Sigmoid colon (tissue), 7 donors: Measurements from ENCODE around the gene KLHL15. TPM values are rescaled to one million over a fixed set of nuclear protein-coding genes. Genes with fewer than 3 reads are reported as not detected.
A peak's percentile ranks its signal among the peaks of the same experiment; 100 is the strongest.

Experiments
- DNase-seq: peaks from one replicate; pipeline ENCODE4 v3.0.0-alpha.2; 2019
- H3K27ac ChIP-seq, 4 donors: fragments of 200-600 bp; sonication (generic); one replicate each; pipeline ENCODE4 v1.5.1; 2016 to 2019; ENCODE audit warnings: mild to moderate bottlenecking in 1 of 4
- H3K27me3 ChIP-seq, 3 donors: fragments of 200-600 bp; sonication (generic); one replicate each; pipeline ENCODE4 v1.5.1; 2019; ENCODE audit warnings: mild to moderate bottlenecking in 1 of 3
- H3K36me3 ChIP-seq, 4 donors: fragments of 200-600 bp; sonication (generic); one replicate each; pipeline ENCODE4 v1.5.1; 2016 to 2019
- H3K4me1 ChIP-seq, 4 donors: fragments of 200-600 bp; sonication (generic); one replicate each; pipeline ENCODE4 v1.5.1; 2017 to 2019
- H3K4me3 ChIP-seq, 4 donors: fragments of 200-600 bp; sonication (generic); one replicate each; pipeline ENCODE4 v1.5.1; 2017 to 2019; ENCODE audit warnings: mild to moderate bottlenecking in 2 of 4, moderate library complexity in 1 of 4
- H3K9me3 ChIP-seq, 4 donors: fragments of 200-600 bp in 3 of 4; sonication (generic) in 3 of 4; one replicate each; pipeline versions ENCODE4 v1.5.1 to v1.6.1; 2013 to 2019
- EP300 ChIP-seq, 4 donors: sonication (generic); formaldehyde crosslinking; IDR thresholded peaks; one replicate each; pipeline ENCODE4 v1.6.1; 2017; ENCODE audit warnings: antibody characterized with exemption in 4 of 4
- POLR2A ChIP-seq, 2 donors: fragments of 450-650 bp; IDR thresholded peaks; one replicate each; pipeline ENCODE4 v1.6.1; 2016; ENCODE audit warnings: antibody characterized with exemption in 2 of 2, mild to moderate bottlenecking in 2 of 2, moderate library complexity in 2 of 2
- POLR2AphosphoS5 ChIP-seq, 4 donors: sonication (generic); formaldehyde crosslinking; IDR thresholded peaks; one replicate each; pipeline ENCODE4 v1.6.1; 2017; ENCODE audit warnings: antibody characterized with exemption in 4 of 4
- WGBS, 2 donors: extraction: QIAGEN DNeasy Blood & Tissue Kit; methylation state at CpG; one replicate each; pipeline ENCODE4 v1.1.7; 2013; 5-methylcytosine and 5-hydroxymethylcytosine counted together
- intact Hi-C: fragments of 100-400 bp; cut with DNase I; formaldehyde crosslinking; loops from one replicate; pipeline ENCODE4 v1.15.1; 2023
- polyA plus RNA-seq, 3 donors: library from polyadenylated mRNA; stranded (reverse); fragments of 200-250 nt; gene quantifications; one replicate each; pipeline ENCODE4 v1.2.3, GENCODE V29; 2013
- total RNA-seq, 4 donors: library from RNA; depleted of rRNA; stranded (reverse); fragments of >200 nt; gene quantifications; one replicate each; pipeline ENCODE4 v1.1.0, GENCODE V29; 2016
- TF ChIP-seq, protein P1 (sequence below), 4 experiments: fragments of 450-650 bp in 3 of 4; fragments of 200-600 bp in 1 of 4; IDR thresholded peaks; one replicate each; pipeline ENCODE4 v1.5.1; 2016 to 2019; ENCODE audit warnings: antibody characterized with exemption in 4 of 4, mild to moderate bottlenecking in 3 of 4, moderate library complexity in 2 of 4
- donor health status: healthy with polysubstance abuse.
- donor health status: Bipolar disorder and iron deficiency.
- donor health status: healthy.

KLHL15 gene
- total and polyA plus RNA-seq, 7 donors = 0.60 to 15.1 (median 8.0) TPM

DNA sequence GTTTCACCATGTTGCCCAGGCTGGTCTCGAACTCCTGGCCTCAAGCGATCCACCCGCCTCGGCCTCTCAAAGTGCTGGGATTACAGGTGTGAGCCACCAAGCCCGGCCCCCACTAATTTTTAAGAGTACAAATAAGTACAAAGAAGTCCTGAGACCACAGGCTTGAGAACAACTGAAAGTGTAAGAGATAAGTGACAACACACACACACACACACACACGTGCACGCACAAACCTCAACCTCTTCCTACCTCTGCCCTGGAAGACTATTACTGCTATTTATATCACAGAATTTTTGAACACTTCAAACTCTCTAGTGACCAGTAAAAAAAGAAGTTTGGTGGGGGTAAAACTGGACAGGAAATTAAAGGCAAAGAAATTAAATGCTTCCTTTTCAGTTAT lies 7.5 kb downstream of the KLHL15 start:
- DNase-seq = no peak
- Histone ChIP-seq H3K4me1 (peaks cover 0 to 13% (median 6%) of the 10 kb centered on the region in 4 donors), H3K9me3 (no peaks in the 10 kb centered on the region), H3K36me3 (no peaks in the 10 kb centered on the region), H3K4me3 (no peak overlapping the region), H3K27me3 (no peaks in the 10 kb centered on the region), H3K27ac (peak overlapping the region; percentile 21 to 58 (median 41))
- no peak for TF ChIP-seq POLR2A (IDR thresholded peaks at IDR 0.05)
- no peak for TF ChIP-seq POLR2AphosphoS5 (IDR thresholded peaks at IDR 0.05)
- TF ChIP-seq EP300 (IDR thresholded peaks at IDR 0.05) = no peak
- TF ChIP-seq, protein P1, sequence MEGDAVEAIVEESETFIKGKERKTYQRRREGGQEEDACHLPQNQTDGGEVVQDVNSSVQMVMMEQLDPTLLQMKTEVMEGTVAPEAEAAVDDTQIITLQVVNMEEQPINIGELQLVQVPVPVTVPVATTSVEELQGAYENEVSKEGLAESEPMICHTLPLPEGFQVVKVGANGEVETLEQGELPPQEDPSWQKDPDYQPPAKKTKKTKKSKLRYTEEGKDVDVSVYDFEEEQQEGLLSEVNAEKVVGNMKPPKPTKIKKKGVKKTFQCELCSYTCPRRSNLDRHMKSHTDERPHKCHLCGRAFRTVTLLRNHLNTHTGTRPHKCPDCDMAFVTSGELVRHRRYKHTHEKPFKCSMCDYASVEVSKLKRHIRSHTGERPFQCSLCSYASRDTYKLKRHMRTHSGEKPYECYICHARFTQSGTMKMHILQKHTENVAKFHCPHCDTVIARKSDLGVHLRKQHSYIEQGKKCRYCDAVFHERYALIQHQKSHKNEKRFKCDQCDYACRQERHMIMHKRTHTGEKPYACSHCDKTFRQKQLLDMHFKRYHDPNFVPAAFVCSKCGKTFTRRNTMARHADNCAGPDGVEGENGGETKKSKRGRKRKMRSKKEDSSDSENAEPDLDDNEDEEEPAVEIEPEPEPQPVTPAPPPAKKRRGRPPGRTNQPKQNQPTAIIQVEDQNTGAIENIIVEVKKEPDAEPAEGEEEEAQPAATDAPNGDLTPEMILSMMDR (IDR thresholded peaks at IDR 0.05) = no peak
- intact Hi-C loops = loop anchor here (10.0 kb wide), 1 partner anchor 65 kb away; no protein-coding TSS in a partner anchor
- 76 to 90% methylated on average over 7 of the region's 7 CpGs for WGBS, 2 donors

DNA sequence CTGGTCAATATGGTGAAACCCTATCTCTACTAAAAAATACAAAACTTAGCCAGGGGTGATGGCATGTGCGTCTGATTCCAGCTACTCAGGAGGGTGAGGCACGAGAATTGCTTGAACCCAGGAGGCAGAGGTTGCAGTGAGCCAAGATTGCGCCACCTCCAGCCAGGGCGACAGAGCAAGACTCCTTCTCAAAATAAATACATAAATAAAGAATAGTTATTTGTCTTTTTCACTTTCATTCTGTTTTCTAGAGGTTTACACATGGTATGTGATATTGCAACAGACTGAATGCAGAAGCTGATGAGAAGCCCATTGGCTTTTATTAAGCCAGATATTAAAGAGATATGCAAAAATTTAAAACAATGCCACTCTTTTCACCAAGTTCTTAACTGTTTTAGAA lies 8.2 kb downstream of the KLHL15 start:
- Histone ChIP-seq H3K4me3 (no peak overlapping the region), H3K36me3 (no peaks in the 10 kb centered on the region), H3K9me3 (no peaks in the 10 kb centered on the region), H3K27ac (peak overlapping the region in 3 of 4 donors; percentile 25 to 58 (median 57)), H3K27me3 (no peaks in the 10 kb centered on the region), H3K4me1 (peaks cover 0 to 13% (median 6%) of the 10 kb centered on the region in 4 donors)
- DNase-seq = no peak
- intact Hi-C loops = loop anchor here (10.0 kb wide), 1 partner anchor 64 kb away; no protein-coding TSS in a partner anchor
- TF ChIP-seq POLR2A (IDR thresholded peaks at IDR 0.05) (no peak), POLR2AphosphoS5 (IDR thresholded peaks at IDR 0.05) (no peak), EP300 (IDR thresholded peaks at IDR 0.05) (no peak)
- TF ChIP-seq, protein P1 (IDR thresholded peaks at IDR 0.05) = no peak
- 75 to 80% methylated on average over 4 of the region's 4 CpGs for WGBS, 2 donors

DNA sequence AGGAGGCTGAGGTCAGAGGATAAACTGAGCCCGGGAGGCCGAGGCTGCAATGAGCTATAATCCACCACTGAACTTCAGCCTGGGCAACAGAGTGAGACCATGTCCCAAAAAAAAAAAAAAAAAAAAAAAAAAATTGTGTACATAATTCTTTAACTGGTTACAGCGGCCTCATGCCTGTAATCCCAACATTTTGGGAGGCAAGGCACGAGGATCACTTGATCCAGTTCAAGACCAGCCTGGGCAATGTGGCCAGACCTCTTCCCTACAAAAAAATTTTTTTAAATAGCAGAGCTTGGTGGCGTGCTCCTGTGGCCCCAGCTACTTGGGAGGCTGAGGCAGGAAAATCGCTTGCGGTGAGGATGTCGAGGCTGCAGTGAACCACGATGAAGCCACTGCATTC lies 9.3 kb downstream of the KLHL15 start:
- no peak for DNase-seq
- Histone ChIP-seq H3K4me1 (peaks cover 0 to 13% (median 6%) of the 10 kb centered on the region in 4 donors), H3K9me3 (no peaks in the 10 kb centered on the region), H3K36me3 (no peaks in the 10 kb centered on the region), H3K27ac (no peak overlapping the region), H3K4me3 (no peak overlapping the region), H3K27me3 (no peaks in the 10 kb centered on the region)
- 96 to 97% methylated on average over 9 of the region's 9 CpGs for WGBS, 2 donors
- TF ChIP-seq POLR2AphosphoS5 (IDR thresholded peaks at IDR 0.05) (no peak), EP300 (IDR thresholded peaks at IDR 0.05) (no peak), POLR2A (IDR thresholded peaks at IDR 0.05) (no peak)
- TF ChIP-seq, protein P1 (IDR thresholded peaks at IDR 0.05) = no peak
- intact Hi-C loops = loop anchor here (10.0 kb wide), 1 partner anchor 63 kb away; no protein-coding TSS in a partner anchor

DNA sequence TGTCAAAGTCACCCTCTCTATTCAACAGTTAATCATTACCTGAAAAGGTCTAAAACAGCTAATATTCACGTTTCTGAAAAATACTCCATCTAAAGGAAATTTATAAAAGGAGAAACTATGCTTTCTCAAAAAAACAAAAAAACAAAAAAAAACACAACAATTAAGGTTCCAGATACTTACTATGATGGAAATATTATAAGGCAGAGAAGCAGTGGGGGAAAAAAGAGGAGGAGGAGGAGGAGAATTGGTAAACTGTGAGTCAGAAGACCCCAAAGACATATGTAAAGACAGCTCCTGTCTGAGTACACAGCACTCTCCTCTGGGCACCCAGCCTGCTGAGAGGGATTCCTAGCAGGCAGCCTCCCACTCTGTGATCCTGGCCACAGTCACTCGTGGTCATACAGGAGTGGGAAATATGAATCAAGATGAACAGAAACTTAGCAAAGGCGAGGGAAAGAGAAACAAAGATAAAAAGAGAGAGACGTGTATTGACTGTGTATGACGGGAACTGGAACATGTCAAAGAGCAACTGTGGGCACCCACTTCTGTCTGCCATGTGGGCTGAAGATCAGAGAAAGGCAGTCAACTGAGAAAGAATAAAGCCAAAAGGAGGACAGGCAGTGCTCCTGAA lies 12.5 kb downstream of the KLHL15 start:
- TF ChIP-seq POLR2A (IDR thresholded peaks at IDR 0.05) (no peak), EP300 (IDR thresholded peaks at IDR 0.05) (no peak), POLR2AphosphoS5 (IDR thresholded peaks at IDR 0.05) (no peak)
- TF ChIP-seq, protein P1 (IDR thresholded peaks at IDR 0.05) = no peak
- DNase-seq = no peak
- intact Hi-C loops = loop anchor here (10.0 kb wide), 1 partner anchor 60 kb away; no protein-coding TSS in a partner anchor
- 46 to 69% methylated on average over 5 of the region's 5 CpGs for WGBS, 2 donors
- no peaks in the 10 kb centered on the region for H3K36me3 ChIP-seq
- H3K4me3 ChIP-seq = no peak overlapping the region
- H3K4me1 ChIP-seq = peaks cover 0 to 1% (median 0%) of the 10 kb centered on the region in 4 donors
- peak overlapping the region in 3 of 4 donors; percentile 8 to 45 (median 8) for H3K27ac ChIP-seq
- no peaks in the 10 kb centered on the region for H3K9me3 ChIP-seq
- no peaks in the 10 kb centered on the region for H3K27me3 ChIP-seq
